PC-9 (cell line): Measurements from ENCODE around the gene PLCL2.

Experiments used
- CTCF ChIP-seq: fragments of 200-600 bp; sonication (generic); conservative IDR thresholded peaks from 2 replicates; pipeline ENCODE4 v1.6.1; 2017; ENCODE audit warnings: mixed run types, antibody characterized with exemption, mild to moderate bottlenecking, moderate library complexity
- EZH2 ChIP-seq: fragments of 200-600 bp; sonication (generic); IDR thresholded peaks from 2 replicates; pipeline ENCODE4 v1.8.0; 2017; ENCODE audit warnings: antibody characterized with exemption, low read depth

GRCh38 chr3:16875876-16876550 lies 8.7 kb upstream of the PLCL2 start:
- TF ChIP-seq CTCF (no peak), EZH2 (no peak)
